GM18520 (cell line): ENCODE data around the gene HLA-B.
"Not testable (repeated sequence)": the region's sequence is repeated elsewhere in the genome, so short reads cannot be mapped to it uniquely, and the experiment has no call there.

Experiments
- ATAC-seq: cut with Tn5 transposase; IDR thresholded peaks from one replicate; pipeline ENCODE4 v1.9.1; 2021; ENCODE audit not compliant: unreplicated experiment

The HLA-B gene

GRCh38 chr6:31356946-31357466 is at the start of gene HLA-B:
TSS of gene HLA-B (minus strand) at chr6:31357179. CDS start at chr6:31357158, 21 bp downstream.
- ATAC-seq: peak; percentile 83

DNA sequence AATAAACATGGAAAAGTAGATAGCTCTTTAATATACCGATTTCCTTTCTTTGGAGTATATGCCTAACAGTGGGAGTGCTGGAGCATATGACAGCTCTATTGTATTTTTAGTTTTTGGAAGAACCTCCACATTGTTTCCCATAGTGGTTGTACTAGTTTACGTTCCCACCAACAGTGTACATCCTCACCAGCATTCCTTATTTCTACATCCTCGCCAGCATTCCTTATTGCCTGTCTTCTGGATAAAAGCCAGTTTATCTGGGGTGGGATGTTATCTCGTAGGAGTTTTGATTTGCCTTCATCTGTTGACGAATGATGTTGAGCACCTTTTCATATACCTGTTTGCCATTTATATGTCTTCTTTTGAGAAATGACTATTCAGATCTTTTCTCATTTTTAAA is 49.0 kb upstream of the HLA-B start:
- no peak for ATAC-seq

DNA sequence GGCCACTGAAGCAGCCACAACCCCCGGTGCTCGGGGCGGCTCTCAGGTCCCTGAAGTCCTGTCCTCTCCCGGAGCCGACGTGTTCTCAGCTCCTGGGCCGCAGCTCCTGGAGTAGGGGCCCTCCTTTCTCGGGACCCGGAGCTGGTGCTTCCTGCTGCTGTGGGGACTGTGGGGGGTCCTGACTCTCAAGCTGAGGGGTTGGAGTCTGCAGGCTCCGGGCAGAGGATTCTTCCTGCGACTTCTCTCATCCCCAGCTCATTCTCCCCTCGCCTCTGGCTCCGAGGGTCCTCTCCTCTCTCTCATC is 47.0 kb upstream of the HLA-B start:
- ATAC-seq: not testable (repeated sequence)

GRCh38 chr6:31403283-31404060 is 46.5 kb upstream of the HLA-B start, which contains the start of gene MICA:
TSS of gene MICA (plus strand) at chr6:31403595. CDS start at chr6:31403633, 38 bp downstream.
- ATAC-seq: peak; percentile 44

DNA sequence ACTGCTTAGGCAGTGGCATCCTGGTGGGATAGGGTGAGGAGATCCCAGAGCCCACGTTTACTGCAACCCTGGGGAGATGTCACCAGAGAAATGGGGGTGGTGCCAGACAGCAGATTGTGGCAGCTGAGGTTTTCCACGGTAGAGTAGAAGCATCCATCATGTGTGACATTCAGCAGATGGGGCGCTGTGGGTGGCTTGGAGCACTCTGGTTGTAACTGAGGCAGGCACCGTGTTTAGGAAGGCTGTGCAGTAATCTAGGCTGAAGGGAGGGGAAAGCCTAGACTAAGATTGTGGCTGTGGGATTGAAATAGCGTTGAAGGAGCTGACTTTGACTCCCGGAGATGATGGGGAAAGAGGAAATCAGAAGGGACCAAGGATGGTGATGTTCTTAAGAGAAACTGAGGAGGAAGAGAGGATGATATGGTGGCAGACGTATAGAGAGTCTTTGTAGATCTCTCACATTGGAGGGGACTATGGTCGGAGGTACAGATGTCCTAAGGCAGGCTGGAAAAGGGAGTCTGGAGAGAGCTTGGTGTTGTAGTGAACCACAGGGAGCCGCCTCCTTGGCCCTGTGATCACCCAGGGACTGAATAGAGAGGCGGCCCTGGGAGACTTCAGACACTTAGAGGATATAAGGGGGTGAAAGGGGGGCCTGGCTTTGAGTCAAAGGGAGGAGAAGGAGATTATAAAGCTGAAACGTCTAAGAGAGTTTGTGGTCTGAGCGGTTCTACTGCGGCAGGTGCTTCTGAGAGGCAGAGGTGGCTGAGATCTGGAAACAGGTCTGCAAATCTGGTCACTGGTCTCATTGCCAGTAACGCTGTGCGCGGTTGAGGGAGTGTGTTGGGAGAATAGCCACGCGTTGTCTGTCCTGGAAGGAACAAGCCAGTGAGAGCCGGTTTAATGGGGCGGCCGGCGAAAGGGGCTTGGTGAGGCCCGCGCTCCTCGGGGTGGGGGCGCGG is 45.6 kb upstream of the HLA-B start:
- ATAC-seq: no peak

- ATAC-seq: no peak
These were observed 44.4 kb upstream of the HLA-B start for GRCh38 chr6:31401403-31401802.

DNA sequence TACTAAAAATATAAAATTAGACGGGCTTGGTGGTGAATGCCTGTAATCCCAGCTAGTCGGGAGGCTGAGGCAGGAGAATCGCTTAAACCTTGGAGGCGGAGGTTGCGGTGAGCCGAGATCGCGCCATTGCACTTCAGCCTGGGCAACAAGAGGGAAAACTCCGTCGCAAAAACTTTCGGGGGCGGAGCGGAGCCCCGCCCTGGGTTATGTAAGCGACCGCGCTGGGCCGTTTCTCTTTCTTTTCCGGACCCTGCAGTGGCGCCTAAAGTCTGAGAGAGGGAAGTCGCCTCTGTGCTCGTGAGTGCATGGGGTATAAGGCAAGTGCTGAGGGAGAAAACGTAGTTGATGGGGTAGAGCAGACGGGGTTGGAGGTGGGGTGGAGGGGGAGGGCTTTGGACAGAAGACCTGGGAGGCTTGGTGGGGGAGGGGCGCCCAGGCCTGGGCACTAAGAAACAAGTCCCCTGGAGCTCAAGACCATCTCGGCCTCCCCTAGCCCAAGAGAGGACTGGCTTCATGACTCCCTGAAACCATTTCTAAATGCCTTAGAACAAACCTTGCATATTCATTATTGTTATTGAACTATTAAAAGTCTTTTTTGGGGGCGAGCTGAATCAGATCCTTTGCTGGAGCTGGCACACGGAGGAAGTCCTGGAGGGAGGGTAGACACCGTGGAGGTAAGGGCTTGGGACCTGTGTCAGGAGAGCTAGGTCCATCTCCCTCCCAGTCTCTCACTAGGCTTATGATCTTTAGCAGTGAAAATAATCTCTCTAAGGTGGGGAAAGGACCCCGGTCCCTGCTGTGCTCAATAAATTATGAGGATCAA is 43.7 kb upstream of the HLA-B start:
- no peak for ATAC-seq

DNA sequence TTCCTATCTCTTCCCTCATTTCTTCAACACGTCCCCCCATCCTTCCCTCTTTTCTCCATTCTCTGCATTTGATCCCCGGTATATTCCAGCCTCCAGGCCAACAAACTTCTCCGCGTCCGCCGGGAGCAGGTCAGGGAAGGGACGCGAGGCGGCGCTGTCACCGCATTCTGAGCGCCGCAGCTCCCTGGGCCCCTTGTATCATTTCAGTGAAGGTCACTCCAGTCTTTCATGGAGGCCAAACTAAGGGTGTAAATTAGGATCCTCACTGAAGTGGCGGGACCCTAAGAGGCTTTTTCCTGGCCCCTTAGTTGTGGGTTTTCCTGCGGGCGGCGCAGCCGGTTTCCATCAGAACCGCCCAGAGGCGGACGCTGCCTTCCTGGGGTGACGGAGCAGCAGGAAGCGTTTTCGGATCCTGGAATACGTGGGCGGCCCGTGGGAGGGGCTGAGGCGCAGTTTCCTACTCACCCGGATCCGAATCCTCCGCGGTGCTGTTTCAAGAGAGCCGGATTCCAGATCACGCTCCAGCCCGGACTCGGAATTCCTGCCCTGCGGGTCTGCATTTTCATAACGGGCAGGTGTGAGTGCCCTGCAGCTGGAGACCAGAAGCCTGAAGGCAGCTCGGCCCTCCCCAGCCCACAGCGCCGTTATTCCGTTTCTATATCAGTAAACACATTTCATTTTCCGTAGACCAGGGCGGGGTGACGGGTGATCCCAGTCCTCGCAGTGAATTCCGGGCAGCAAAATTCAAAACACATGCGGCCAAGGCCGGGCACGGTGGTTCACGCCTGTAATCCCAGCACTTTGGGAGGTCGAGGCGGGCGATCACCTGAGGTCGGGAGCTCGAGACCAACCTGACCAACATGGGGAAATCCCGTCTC is 42.8 kb upstream of the HLA-B start:
- no peak for ATAC-seq

GRCh38 chr6:31397901-31398525 is 41.0 kb upstream of the HLA-B start:
- ATAC-seq: no peak

- ATAC-seq: not testable (repeated sequence)
These were observed 40.1 kb upstream of the HLA-B start for GRCh38 chr6:31397153-31397499.

- no peak for ATAC-seq
These were observed 39.6 kb upstream of the HLA-B start for GRCh38 chr6:31396422-31397152.

DNA sequence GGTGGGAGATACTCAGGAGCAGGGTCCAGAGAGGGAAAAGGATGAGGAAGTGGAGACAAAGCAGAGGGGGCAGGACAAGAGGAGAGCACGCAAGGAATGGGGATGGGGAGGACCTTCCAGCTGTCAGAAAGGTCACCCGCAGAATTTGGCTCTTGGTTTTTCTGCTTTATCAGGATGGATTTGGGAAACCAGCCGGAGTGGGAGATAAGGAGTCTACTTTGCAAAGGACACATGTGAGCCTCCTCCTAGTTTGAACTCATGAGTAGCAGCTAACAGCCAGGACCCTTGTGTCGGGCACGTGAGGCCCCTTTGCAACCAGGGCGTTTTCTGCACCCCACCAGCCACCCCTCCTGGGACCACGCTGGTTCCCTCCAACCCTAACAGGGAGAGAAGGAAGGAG is 38.9 kb upstream of the HLA-B start:
- no peak for ATAC-seq

- no peak for ATAC-seq
These were observed 37.4 kb upstream of the HLA-B start for GRCh38 chr6:31394381-31394780.

- ATAC-seq: no peak
These were observed 37.0 kb upstream of the HLA-B start for GRCh38 chr6:31393932-31394331.

GRCh38 chr6:31389802-31390132 is 32.8 kb upstream of the HLA-B start:
- not testable (repeated sequence) for ATAC-seq

DNA sequence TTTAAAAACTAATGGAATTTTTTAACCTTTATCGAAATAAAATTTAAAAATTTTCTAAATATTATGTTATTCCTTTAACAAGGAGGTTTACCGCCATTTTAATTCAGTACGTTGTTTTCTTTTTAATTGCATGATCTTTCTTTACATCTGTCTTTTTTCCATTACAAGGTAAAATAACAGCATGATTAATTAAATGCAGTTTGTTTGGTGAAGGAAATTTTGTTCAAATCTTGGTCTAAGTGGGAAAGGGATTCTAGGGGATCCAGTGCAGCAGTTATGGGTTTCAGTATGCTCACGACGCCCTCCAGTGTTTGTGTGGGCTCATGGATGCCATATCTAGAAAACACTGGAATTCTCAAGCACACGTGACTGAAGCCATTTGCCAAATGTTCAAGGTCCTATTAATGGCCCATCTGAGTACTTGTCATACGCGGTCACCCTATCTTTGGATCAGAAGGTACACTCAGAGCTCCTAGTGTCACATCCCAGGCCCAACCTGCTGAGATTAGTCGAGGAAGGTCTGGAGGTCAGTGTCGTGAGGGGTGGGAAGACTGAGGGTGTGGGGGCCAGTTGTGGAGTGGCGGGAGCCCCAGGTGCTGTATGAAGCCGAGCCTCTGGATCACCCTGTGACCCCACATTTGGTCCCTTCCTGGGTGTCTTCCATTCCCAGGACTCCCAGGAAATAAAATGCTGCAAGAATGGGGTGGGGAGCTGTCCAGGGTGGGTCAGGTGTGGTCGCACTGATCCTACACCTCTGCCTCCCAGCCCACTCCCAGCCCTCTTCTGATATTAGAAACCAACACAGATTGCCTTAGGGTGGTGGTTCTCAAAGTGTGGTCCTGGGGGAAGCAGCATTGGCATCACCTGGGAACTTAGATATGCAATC is 32.2 kb upstream of the HLA-B start:
- ATAC-seq: not testable (repeated sequence)

DNA sequence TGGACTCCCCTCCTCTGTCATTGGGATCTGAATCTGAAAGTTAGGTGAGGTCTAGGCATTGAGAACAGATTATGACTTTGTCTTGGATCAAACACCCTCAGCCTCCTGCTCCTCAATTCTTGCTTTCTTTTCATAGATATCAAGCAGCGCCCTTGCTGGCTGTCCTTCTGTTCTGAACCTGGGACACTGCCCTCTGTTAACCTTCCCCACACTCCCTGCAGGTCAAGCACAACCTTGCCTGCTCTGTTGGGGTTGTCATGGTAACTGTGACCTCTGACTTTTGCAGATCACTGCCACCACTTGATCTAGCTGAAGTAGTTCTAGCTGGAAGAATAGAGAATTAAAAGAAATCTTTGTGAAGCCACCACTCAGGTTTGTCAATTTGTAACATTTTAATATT is 30.0 kb upstream of the HLA-B start:
- no peak for ATAC-seq

DNA sequence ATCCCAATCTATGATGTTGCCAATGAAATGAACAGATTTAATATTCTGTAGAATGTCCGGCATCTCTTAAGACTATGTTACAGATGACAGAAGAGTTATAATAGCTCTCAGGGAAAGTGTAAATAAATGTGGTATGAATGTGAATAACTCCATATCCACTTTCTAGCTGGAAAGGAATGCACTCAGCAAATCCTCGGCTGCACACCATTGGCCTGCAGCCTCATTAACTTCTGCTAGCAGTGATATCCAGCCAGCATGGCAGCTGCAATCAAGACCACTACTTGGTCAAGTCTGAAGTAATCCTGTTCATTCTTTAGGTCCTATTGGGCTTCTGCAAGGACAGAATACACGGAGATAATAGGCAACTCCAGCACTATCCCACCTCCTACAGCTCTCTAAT is 29.1 kb upstream of the HLA-B start:
- no peak for ATAC-seq
